GM12875 (cell line): Measurements from ENCODE around the gene DHX36.

Experiments
- H3K4me3 ChIP-seq: one replicate; pipeline ENCODE4 v1.5.1; 2011; ENCODE audit warnings: low read depth, low read length, control low read depth
- CTCF ChIP-seq: IDR thresholded peaks from 2 replicates; pipeline ENCODE4 v1.5.1; 2011; ENCODE audit warnings: low read depth, mild to moderate bottlenecking, control low read depth, inconsistent platforms, low read length, moderate library complexity, borderline replicate concordance; ENCODE audit not compliant: insufficient read depth

The DHX36 gene

DNA sequence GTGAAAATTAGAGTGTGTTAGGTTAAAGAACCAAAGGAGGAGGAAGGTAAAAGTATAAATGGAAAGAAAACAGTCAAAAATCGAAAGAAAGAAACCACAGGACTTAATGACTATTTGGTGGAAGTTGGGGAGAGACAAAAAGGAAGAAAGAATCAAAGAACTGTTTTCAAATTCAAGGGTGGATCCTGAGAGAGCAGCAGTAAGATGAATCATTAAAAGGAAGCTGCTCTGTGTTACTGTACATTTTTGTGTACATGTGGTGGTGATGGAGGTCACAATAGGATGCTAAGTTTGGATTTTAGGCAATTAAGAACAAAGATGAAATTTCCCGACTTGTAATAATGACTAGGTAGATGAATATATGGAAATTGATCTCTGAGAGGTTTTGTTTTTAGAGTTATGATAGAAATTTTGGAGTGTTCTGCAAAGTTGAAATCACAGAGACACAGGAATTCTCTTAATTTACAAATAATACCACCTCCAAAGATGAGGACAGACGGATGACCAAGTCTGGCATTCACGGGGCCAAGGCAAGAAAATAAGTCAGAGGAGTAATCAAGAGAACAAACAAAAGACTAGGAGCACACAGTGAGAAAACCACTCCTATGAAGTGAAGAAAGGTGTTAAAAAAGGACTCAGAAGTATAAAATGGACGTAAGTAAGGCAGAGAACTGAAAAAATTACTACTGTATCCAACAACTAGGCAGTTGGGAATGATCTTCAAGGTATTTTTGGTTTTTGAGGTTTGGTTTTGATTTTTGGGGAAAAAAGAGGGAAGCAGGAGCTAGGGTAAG lies 7.1 kb downstream of the DHX36 start:
- no peak overlapping the region for H3K4me3 ChIP-seq
- TF ChIP-seq CTCF = no peak

DNA sequence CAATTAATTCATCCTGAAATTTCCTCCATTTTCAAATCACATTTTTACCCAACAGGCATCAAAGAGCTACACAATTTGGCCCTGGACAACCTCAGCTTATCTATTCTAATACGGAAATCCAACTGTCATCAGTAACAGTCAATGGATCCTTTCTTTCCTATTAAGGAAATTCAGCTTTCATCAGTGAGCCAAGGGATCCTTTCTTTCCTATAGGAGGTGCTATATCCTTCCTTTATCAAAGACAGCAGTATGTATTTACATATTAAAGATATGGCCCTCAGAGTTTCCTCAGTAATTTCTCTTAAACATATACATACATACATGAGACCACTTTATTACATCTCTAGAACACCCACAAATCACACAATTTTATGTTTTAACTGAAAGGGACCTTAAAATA lies 10.1 kb downstream of the DHX36 start:
- TF ChIP-seq CTCF = no peak
- no peak overlapping the region for H3K4me3 ChIP-seq

DNA sequence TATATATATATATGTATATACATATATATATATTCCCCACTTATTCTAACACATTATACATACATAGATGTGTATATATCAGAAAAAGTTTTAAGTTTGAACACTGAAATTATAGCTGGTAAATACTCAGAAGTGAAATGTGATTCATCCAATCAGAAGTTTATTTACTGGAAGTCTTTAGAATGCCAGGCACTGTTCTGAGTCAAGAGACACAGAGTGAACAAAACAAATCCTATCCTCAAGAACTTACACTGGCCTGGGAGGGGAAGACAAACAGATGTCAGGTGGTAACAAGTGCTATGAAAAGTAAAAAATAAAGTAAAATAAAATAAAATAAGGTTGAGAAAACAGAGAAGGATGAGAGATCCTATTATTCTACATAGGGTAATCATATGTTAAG lies 13.4 kb downstream of the DHX36 start:
- H3K4me3 ChIP-seq = no peak overlapping the region
- no peak for TF ChIP-seq CTCF

- no peak overlapping the region for H3K4me3 ChIP-seq
- no peak for TF ChIP-seq CTCF
Measured at GRCh38 chr3:154307363-154307762, 16.9 kb downstream of the DHX36 start.

GRCh38 chr3:154304936-154305335 lies 19.4 kb downstream of the DHX36 start:
- no peak for TF ChIP-seq CTCF

DNA sequence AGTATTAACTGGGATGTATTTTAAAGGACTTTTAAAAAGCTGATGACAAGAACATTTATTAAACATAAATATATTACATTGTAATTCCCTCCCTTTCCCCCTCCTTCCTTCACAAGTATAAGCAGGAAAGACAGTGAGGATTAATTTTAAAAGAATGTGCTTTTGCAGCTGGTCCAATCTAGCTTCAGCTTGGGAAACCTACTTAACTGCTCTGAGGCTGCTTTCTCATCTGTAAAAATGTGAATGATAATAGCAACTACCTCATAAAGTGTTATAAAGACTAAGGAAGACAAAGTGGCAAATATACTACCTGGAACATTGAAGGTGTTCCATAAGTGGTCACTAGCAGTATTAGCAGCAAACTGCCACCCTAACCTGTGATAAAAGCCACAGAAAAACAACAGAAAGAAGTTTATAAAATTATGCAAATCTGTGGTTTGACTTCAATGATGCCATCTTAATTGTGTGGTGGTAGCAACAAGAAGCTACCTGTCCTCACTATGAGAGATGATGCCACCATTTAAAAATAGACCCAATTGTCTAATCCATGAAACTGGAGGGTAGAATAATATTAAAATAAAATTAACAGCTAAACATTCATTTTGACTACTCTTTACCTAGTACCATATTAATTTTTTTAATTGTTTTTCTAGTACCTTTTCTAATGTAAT lies 20.0 kb downstream of the DHX36 start:
- no peak overlapping the region for H3K4me3 ChIP-seq
- TF ChIP-seq CTCF = no peak

More at GRCh38 chr3:154304936-154305335, 19.4 kb downstream of the DHX36 start:
- no peak overlapping the region for H3K4me3 ChIP-seq

GRCh38 chr3:154301561-154301960 lies 22.7 kb downstream of the DHX36 start:
- TF ChIP-seq CTCF = no peak
- H3K4me3 ChIP-seq = no peak overlapping the region
